GM23338 (cell line): ENCODE measurements around the gene FAM120A.

Experiments
- CREB1 ChIP-seq: fragments of 250-450 bp; sonication (Bioruptor Pico); IDR thresholded peaks from 2 replicates; pipeline ENCODE4 v1.5.0; 2020; ENCODE audit warnings: low read depth, mild to moderate bottlenecking, moderate library complexity
- EZH2 ChIP-seq: fragments of 200-600 bp; sonication (generic); IDR thresholded peaks from one replicate; pipeline ENCODE4 v1.8.0; 2017; ENCODE audit warnings: antibody characterized with exemption, mild to moderate bottlenecking, low read depth; ENCODE audit not compliant: unreplicated experiment
- EZH2phosphoT487 ChIP-seq: fragments of 200-600 bp; sonication (generic); IDR thresholded peaks from one replicate; pipeline ENCODE4 v1.8.1; 2018; ENCODE audit warnings: antibody characterized with exemption; ENCODE audit not compliant: unreplicated experiment
- JUNB ChIP-seq: IDR thresholded peaks from one replicate; pipeline ENCODE4 v1.6.1; 2016; ENCODE audit warnings: antibody characterized with exemption; ENCODE audit not compliant: unreplicated experiment
- POLR2AphosphoS5 ChIP-seq: IDR thresholded peaks from 2 replicates; pipeline ENCODE4 v1.6.1; 2016; ENCODE audit warnings: antibody characterized with exemption, low read depth
- STAT1 ChIP-seq: IDR thresholded peaks from one replicate; pipeline ENCODE4 v1.6.1; 2016; ENCODE audit warnings: antibody characterized with exemption; ENCODE audit not compliant: unreplicated experiment
- ZNF114 ChIP-seq: fragments of 250-450 bp; sonication (Bioruptor Pico); IDR thresholded peaks from 2 replicates; pipeline ENCODE4 v1.5.0; 2020; ENCODE audit warnings: mild to moderate bottlenecking, moderate library complexity
- TF ChIP-seq, protein P1 (sequence below): IDR thresholded peaks from one replicate; pipeline ENCODE4 v1.6.1; 2018; ENCODE audit warnings: antibody characterized with exemption; ENCODE audit not compliant: unreplicated experiment
- TF ChIP-seq, protein P2 (sequence below), 2 experiments: fragments of 200-600 bp in 1 of 2; sonication (generic) in 1 of 2; conservative IDR thresholded peaks; 2 replicates each; pipeline versions ENCODE4 v1.5.1 to v1.6.1; 2016 to 2017; ENCODE audit warnings: antibody characterized with exemption in 2 of 2, low read depth in 2 of 2, mild to moderate bottlenecking in 2 of 2, moderate library complexity in 1 of 2
- TF ChIP-seq, protein P3 (sequence below): fragments of 250-450 bp; sonication (Bioruptor Pico); IDR thresholded peaks from 2 replicates; pipeline ENCODE4 v1.5.0; 2020; ENCODE audit warnings: mild to moderate bottlenecking, moderate library complexity

DNA sequence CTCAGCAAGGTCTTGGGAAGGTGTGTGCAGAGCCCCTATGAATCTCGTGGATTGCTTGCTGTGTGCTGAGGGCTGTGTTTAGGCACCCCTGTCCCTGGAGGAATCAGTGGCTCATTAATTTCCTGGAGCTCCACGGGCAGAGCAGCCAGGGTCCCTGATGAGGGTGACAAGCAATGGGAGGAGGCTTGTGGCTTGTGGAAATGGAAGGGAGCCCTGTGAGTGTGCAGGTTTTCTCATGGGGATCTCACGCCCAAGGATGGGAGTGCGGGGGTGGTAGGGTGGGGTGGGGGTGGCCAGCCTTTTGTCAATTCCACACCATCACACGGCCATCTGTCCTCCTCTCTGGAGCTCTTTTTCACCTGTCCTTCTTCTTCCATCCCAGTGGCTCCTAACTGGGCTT is 150.2 kb downstream of the FAM120A start:
- TF ChIP-seq, protein P1, sequence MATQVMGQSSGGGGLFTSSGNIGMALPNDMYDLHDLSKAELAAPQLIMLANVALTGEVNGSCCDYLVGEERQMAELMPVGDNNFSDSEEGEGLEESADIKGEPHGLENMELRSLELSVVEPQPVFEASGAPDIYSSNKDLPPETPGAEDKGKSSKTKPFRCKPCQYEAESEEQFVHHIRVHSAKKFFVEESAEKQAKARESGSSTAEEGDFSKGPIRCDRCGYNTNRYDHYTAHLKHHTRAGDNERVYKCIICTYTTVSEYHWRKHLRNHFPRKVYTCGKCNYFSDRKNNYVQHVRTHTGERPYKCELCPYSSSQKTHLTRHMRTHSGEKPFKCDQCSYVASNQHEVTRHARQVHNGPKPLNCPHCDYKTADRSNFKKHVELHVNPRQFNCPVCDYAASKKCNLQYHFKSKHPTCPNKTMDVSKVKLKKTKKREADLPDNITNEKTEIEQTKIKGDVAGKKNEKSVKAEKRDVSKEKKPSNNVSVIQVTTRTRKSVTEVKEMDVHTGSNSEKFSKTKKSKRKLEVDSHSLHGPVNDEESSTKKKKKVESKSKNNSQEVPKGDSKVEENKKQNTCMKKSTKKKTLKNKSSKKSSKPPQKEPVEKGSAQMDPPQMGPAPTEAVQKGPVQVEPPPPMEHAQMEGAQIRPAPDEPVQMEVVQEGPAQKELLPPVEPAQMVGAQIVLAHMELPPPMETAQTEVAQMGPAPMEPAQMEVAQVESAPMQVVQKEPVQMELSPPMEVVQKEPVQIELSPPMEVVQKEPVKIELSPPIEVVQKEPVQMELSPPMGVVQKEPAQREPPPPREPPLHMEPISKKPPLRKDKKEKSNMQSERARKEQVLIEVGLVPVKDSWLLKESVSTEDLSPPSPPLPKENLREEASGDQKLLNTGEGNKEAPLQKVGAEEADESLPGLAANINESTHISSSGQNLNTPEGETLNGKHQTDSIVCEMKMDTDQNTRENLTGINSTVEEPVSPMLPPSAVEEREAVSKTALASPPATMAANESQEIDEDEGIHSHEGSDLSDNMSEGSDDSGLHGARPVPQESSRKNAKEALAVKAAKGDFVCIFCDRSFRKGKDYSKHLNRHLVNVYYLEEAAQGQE: no peak
- TF ChIP-seq, protein P2, sequence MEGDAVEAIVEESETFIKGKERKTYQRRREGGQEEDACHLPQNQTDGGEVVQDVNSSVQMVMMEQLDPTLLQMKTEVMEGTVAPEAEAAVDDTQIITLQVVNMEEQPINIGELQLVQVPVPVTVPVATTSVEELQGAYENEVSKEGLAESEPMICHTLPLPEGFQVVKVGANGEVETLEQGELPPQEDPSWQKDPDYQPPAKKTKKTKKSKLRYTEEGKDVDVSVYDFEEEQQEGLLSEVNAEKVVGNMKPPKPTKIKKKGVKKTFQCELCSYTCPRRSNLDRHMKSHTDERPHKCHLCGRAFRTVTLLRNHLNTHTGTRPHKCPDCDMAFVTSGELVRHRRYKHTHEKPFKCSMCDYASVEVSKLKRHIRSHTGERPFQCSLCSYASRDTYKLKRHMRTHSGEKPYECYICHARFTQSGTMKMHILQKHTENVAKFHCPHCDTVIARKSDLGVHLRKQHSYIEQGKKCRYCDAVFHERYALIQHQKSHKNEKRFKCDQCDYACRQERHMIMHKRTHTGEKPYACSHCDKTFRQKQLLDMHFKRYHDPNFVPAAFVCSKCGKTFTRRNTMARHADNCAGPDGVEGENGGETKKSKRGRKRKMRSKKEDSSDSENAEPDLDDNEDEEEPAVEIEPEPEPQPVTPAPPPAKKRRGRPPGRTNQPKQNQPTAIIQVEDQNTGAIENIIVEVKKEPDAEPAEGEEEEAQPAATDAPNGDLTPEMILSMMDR (conservative IDR thresholded peaks at IDR 0.05; ENCODE audit: low read depth in 2 of 2): no peak
- TF ChIP-seq CREB1 (CRISPR knock-in tag): no peak
- TF ChIP-seq POLR2AphosphoS5: no peak
- no peak for TF ChIP-seq JUNB
- TF ChIP-seq EZH2: no peak
- no peak for TF ChIP-seq STAT1
- no peak for TF ChIP-seq EZH2phosphoT487
- TF ChIP-seq, protein P3, sequence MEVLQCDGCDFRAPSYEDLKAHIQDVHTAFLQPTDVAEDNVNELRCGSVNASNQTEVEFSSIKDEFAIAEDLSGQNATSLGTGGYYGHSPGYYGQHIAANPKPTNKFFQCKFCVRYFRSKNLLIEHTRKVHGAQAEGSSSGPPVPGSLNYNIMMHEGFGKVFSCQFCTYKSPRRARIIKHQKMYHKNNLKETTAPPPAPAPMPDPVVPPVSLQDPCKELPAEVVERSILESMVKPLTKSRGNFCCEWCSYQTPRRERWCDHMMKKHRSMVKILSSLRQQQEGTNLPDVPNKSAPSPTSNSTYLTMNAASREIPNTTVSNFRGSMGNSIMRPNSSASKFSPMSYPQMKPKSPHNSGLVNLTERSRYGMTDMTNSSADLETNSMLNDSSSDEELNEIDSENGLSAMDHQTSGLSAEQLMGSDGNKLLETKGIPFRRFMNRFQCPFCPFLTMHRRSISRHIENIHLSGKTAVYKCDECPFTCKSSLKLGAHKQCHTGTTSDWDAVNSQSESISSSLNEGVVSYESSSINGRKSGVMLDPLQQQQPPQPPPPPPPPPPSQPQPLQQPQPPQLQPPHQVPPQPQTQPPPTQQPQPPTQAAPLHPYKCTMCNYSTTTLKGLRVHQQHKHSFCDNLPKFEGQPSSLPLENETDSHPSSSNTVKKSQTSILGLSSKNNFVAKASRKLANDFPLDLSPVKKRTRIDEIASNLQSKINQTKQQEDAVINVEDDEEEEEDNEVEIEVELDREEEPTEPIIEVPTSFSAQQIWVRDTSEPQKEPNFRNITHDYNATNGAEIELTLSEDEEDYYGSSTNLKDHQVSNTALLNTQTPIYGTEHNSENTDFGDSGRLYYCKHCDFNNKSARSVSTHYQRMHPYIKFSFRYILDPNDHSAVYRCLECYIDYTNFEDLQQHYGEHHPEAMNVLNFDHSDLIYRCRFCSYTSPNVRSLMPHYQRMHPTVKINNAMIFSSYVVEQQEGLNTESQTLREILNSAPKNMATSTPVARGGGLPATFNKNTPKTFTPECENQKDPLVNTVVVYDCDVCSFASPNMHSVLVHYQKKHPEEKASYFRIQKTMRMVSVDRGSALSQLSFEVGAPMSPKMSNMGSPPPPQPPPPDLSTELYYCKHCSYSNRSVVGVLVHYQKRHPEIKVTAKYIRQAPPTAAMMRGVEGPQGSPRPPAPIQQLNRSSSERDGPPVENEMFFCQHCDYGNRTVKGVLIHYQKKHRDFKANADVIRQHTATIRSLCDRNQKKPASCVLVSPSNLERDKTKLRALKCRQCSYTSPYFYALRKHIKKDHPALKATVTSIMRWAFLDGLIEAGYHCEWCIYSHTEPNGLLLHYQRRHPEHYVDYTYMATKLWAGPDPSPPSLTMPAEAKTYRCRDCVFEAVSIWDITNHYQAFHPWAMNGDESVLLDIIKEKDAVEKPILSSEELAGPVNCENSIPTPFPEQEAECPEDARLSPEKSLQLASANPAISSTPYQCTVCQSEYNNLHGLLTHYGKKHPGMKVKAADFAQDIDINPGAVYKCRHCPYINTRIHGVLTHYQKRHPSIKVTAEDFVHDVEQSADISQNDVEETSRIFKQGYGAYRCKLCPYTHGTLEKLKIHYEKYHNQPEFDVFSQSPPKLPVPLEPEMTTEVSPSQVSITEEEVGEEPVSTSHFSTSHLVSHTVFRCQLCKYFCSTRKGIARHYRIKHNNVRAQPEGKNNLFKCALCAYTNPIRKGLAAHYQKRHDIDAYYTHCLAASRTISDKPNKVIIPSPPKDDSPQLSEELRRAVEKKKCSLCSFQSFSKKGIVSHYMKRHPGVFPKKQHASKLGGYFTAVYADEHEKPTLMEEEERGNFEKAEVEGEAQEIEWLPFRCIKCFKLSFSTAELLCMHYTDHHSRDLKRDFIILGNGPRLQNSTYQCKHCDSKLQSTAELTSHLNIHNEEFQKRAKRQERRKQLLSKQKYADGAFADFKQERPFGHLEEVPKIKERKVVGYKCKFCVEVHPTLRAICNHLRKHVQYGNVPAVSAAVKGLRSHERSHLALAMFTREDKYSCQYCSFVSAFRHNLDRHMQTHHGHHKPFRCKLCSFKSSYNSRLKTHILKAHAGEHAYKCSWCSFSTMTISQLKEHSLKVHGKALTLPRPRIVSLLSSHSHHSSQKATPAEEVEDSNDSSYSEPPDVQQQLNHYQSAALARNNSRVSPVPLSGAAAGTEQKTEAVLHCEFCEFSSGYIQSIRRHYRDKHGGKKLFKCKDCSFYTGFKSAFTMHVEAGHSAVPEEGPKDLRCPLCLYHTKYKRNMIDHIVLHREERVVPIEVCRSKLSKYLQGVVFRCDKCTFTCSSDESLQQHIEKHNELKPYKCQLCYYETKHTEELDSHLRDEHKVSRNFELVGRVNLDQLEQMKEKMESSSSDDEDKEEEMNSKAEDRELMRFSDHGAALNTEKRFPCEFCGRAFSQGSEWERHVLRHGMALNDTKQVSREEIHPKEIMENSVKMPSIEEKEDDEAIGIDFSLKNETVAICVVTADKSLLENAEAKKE (CRISPR knock-in tag): no peak
- TF ChIP-seq ZNF114: no peak
